ENCODE results near the gene ADAMTSL3. TPM values are rescaled to one million over a fixed set of nuclear protein-coding genes. Genes with fewer than 3 reads are reported as not detected.

The ADAMTSL3 gene
- total and polyA plus RNA-seq, 2 of the 8 experiments (the other 6 are each of a cell fraction or from before 2014, with no cell fraction given), result 0.35 to 1.4 TPM

DNA sequence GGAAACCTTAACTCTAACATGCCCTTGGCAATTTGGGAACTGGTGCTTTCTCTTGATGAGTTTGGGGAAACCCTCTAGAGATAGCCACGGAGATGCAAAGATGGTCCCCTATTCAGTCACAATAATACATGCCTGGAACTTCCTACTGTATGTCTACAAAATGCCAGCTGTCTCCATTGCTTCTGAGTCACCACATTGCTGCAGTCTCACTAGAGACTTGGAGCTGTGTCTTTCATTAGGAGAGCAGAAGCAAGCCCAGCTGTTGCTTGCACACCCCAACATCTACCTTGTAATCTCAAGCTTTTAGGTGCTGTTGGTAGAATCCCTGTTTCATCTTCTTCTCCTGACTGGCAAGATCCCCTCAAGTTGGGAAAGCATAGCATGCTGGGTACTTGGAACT lies 261.0 kb downstream of the ADAMTSL3 start:
- Histone ChIP-seq H3K14ac (ENCODE audit: insufficient read length) (no peak overlapping the region), H3K36me3 (ENCODE audit: control insufficient read depth in 2 of 4, insufficient read depth in 4 of 4, low read length in 3 of 4) (no peaks in the 10 kb centered on the region), H3K23me2 (ENCODE audit: low read depth, low read length) (0 out of 2 replicates have a peak, but pooled peaks cover 2% of the 10 kb centered on the region), H3K4me1 (replicated peaks in 1 of 4; ENCODE audit: control insufficient read depth in 3 of 4, insufficient read depth in 4 of 4, low read length in 3 of 4) (peaks cover 0 to 2% (median 0%) of the 10 kb centered on the region in 4 experiments; a peak in 1 of 7 replicates), H3K27ac (ENCODE audit: low read depth, low read length) (no peak overlapping the region), H3K56ac (replicated peaks; ENCODE audit: insufficient read length, low read depth, low read length) (no peak overlapping the region), H3K79me1 (ENCODE audit: low read depth, low read length) (no peaks in the 10 kb centered on the region), H2BK120ac (replicated peaks; ENCODE audit: low read depth, low read length) (no peak overlapping the region), H3K79me2 (ENCODE audit: control insufficient read depth in 1 of 2, insufficient read depth in 2 of 2, low read length in 2 of 2) (no peaks in the 10 kb centered on the region), H4K20me1 (replicated peaks in 1 of 2; ENCODE audit: control insufficient read depth in 1 of 2, insufficient read depth in 2 of 2, low read length in 2 of 2) (no peaks in the 10 kb centered on the region), H4K8ac (ENCODE audit: extremely low read depth, insufficient read depth, low read length) (no peak overlapping the region), H3K23ac (ENCODE audit: insufficient read length) (no peak overlapping the region), H3K4ac (replicated peaks; ENCODE audit: insufficient read length, low read depth, low read length) (no peak overlapping the region), H3K4me2 (ENCODE audit: insufficient read depth in 1 of 2, low read depth in 2 of 2, low read length in 2 of 2) (no peak overlapping the region), H2BK12ac (ENCODE audit: low read depth, low read length) (no peak overlapping the region), H2BK15ac (ENCODE audit: low read length) (no peak overlapping the region), H3K9ac (replicated peaks in 1 of 4; ENCODE audit: extremely low read depth in 1 of 4, low read depth in 3 of 4, low read length in 3 of 4) (no peak overlapping the region), H3K4me3 (ENCODE audit: extremely low read depth in 1 of 4, insufficient read depth in 2 of 4, low read depth in 3 of 4, low read length in 4 of 4) (no peak overlapping the region), H3K18ac (ENCODE audit: extremely low read depth, low read length) (no peak overlapping the region), H4K5ac (ENCODE audit: insufficient read length, low read depth, low read length) (no peak overlapping the region), H2AK5ac (ENCODE audit: low read depth, low read length) (no peak overlapping the region), H2AFZ (ENCODE audit: low read length) (no peak overlapping the region), H4K91ac (replicated peaks; ENCODE audit: insufficient read length, low read length) (no peak overlapping the region), H3K9me3 (ENCODE audit: insufficient read depth in 2 of 2, low read depth in 1 of 2, low read length in 1 of 2) (no peaks in the 10 kb centered on the region), H2BK20ac (ENCODE audit: low read length) (no peak overlapping the region), H3K27me3 (replicated peaks in 1 of 4; ENCODE audit: control insufficient read depth in 3 of 4, extremely low read depth in 1 of 4, insufficient read depth in 3 of 4, low read length in 3 of 4) (no peaks in the 10 kb centered on the region), H2BK5ac (ENCODE audit: low read depth, low read length) (no peak overlapping the region)
- CTCF ChIA-PET (ENCODE audit: partially characterized antibody), result no interaction called here
- POLR2A ChIA-PET (ENCODE audit: partially characterized antibody), result no interaction called here
- WGBS, 2 experiments (ENCODE audit: extremely low coverage in 1 of 2, insufficient coverage in 1 of 2, insufficient read length in 1 of 2, insufficient replicate concordance in 2 of 2, low coverage in 1 of 2, low lambda C conversion rate in 2 of 2, missing lambda C conversion rate in 1 of 2), result 92% methylated on average over 1 of the region's 1 CpG; no CpG with 5 or more reads in 1 of the 2 experiments
- DNase-seq (ENCODE audit: low read depth in 1 of 2, low spot score in 2 of 2), result no peak
- no peak for FAIRE-seq
- TF ChIP-seq KDM4A (IDR thresholded peaks at IDR 0.05; ENCODE audit: low read depth, low read length, severe bottlenecking) (no peak), CEBPB (IDR thresholded peaks at IDR 0.05; ENCODE audit: low read depth, low read length) (no peak), SIX5 (IDR thresholded peaks at IDR 0.05; ENCODE audit: low read depth, low read length) (no peak), CTBP2 (IDR thresholded peaks at IDR 0.05; ENCODE audit: borderline replicate concordance, insufficient read depth, insufficient read length, low read length) (no peak), SRF (IDR thresholded peaks at IDR 0.05; ENCODE audit: low read depth, low read length) (no peak), ZNF274 (IDR thresholded peaks at IDR 0.05; ENCODE audit: borderline replicate concordance, extremely low read depth, low read length) (no peak), RAD21 (IDR thresholded peaks at IDR 0.05 in 1 of 2, conservative IDR thresholded peaks at IDR 0.05 in 1 of 2; ENCODE audit: low read depth in 2 of 2, low read length in 2 of 2) (no peak), TBP (IDR thresholded peaks at IDR 0.05; ENCODE audit: low read depth, low read length) (no peak)
